DOHH2 (cell line): ENCODE measurements around the gene SART3.

ENCODE experiments used
- H3F3A ChIP-seq: fragments of 200-600 bp; sonication (generic), shearing (Covaris generic); 2 replicates; pipeline ENCODE4 v1.6.0; 2016; ENCODE audit warnings: antibody characterized with exemption, mild to moderate bottlenecking; ENCODE audit not compliant: control insufficient read depth, insufficient read depth
- H3K27ac ChIP-seq: fragments of 200-600 bp; sonication (generic); 2 replicates; pipeline ENCODE4 v1.5.1; 2014; ENCODE audit warnings: low read depth, mild to moderate bottlenecking, low read length, moderate library complexity
- H3K27me3 ChIP-seq: fragments of 200-600 bp; sonication (generic); 2 replicates; pipeline ENCODE4 v1.6.1; 2014; ENCODE audit warnings: mild to moderate bottlenecking, low read length, mixed read lengths; ENCODE audit not compliant: control insufficient read depth
- H3K36me3 ChIP-seq: fragments of 200-600 bp; sonication (generic); 2 replicates; pipeline ENCODE4 v1.6.1; 2014; ENCODE audit warnings: mild to moderate bottlenecking, low read length, moderate library complexity, mixed read lengths; ENCODE audit not compliant: control insufficient read depth
- H3K4me1 ChIP-seq: fragments of 200-600 bp; sonication (generic); 2 replicates; pipeline ENCODE4 v1.6.1; 2014; ENCODE audit warnings: mild to moderate bottlenecking, low read length, mixed read lengths; ENCODE audit not compliant: control insufficient read depth
- H3K4me2 ChIP-seq: fragments of 200-600 bp; sonication (generic); 2 replicates; pipeline ENCODE4 v1.6.0; 2014; ENCODE audit warnings: mild to moderate bottlenecking, low read length, moderate library complexity
- H3K4me3 ChIP-seq: fragments of 200-600 bp; sonication (generic); 2 replicates; pipeline ENCODE4 v1.5.1; 2014; ENCODE audit warnings: mild to moderate bottlenecking, low read length, mixed read lengths
- H3K79me2 ChIP-seq: fragments of 200-600 bp; sonication (generic); 2 replicates; pipeline ENCODE4 v1.6.1; 2014; ENCODE audit warnings: mild to moderate bottlenecking, low read length, mixed read lengths; ENCODE audit not compliant: control insufficient read depth
- H3K9me2 ChIP-seq: fragments of 200-600 bp; sonication (generic); replicated peaks from 2 replicates; pipeline ENCODE4 v1.6.1; 2014; ENCODE audit warnings: mild to moderate bottlenecking, low read length, mixed read lengths; ENCODE audit not compliant: control insufficient read depth
- H3K9me3 ChIP-seq: fragments of 200-600 bp; sonication (generic); 2 replicates; pipeline ENCODE4 v1.6.1; 2014; ENCODE audit warnings: antibody characterized with exemption, low read length, mixed read lengths; ENCODE audit not compliant: control insufficient read depth, insufficient read depth
- H4K20me1 ChIP-seq: fragments of 200-600 bp; sonication (generic); 2 replicates; pipeline ENCODE4 v1.6.0; 2014; ENCODE audit warnings: low read depth, mild to moderate bottlenecking, antibody characterized with exemption, low read length, moderate library complexity; ENCODE audit not compliant: control insufficient read depth, insufficient read depth
- CTCF ChIP-seq: fragments of 200-600 bp; sonication (generic); IDR thresholded peaks from one replicate; pipeline ENCODE4 v1.5.1; 2014; ENCODE audit warnings: antibody characterized with exemption, mild to moderate bottlenecking, low read depth, low read length; ENCODE audit not compliant: poor library complexity, severe bottlenecking
- EZH2phosphoT487 ChIP-seq: fragments of 200-600 bp; sonication (generic); IDR thresholded peaks from 2 replicates; pipeline ENCODE4 v1.6.1; 2017; ENCODE audit warnings: borderline replicate concordance, mild to moderate bottlenecking, antibody characterized with exemption, low read length, moderate library complexity, mixed read lengths

SART3 gene

GRCh38 chr12:108518716-108519496, 42.1 kb downstream of the SART3 start:
- peaks cover 4% of the 10 kb centered on the region; the same call in 1 of the 2 replicates for H4K20me1 ChIP-seq
- no peak overlapping the region for H3K4me3 ChIP-seq
- no peaks in the 10 kb centered on the region for H3K9me3 ChIP-seq
- H3K79me2 ChIP-seq = peaks cover 34% of the 10 kb centered on the region
- H3F3A ChIP-seq = peaks cover 16% of the 10 kb centered on the region
- TF ChIP-seq CTCF = no peak
- no peak for TF ChIP-seq EZH2phosphoT487
- H3K36me3 ChIP-seq = peaks cover 76% of the 10 kb centered on the region
- H3K4me1 ChIP-seq = peaks cover 18% of the 10 kb centered on the region
- no peaks in the 10 kb centered on the region for H3K9me2 ChIP-seq
- H3K4me2 ChIP-seq = no peak overlapping the region
- no peaks in the 10 kb centered on the region for H3K27me3 ChIP-seq
- H3K27ac ChIP-seq = no peak overlapping the region

DNA sequence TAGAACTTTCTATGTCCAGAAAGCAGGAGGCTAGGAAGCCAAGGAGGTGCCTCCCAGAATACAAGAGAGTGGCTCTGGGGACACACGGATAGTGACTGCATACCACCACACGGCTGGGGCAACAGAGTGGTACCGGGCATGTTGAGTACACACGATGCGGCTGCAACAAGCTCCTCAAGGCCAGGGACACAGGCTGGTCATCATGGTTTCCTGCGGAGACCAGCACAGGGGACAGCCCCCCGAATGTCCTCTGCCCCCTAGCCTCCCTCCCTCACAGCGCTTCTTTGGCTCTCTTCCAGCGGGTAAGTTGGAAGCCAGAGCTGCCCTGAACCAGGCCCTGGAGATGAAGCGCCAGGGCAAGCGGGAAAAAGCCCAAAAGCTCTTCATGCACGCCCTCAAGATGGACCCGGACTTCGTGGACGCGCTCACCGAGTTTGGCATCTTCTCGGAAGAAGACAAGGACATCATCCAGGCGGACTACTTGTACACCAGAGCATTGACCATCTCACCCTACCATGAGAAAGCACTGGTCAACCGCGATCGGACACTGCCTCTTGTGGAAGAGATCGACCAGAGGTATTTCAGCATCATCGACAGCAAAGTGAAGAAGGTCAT, 42.8 kb downstream of the SART3 start:
- Histone ChIP-seq H3K79me2 (peaks cover 34% of the 10 kb centered on the region), H3K27ac (no peak overlapping the region), H3K4me2 (no peak overlapping the region), H3K36me3 (peaks cover 69% of the 10 kb centered on the region), H3K9me2 (no peaks in the 10 kb centered on the region), H3K4me3 (no peak overlapping the region), H4K20me1 (peaks cover 4% of the 10 kb centered on the region; the same call in 1 of the 2 replicates), H3F3A (peaks cover 23% of the 10 kb centered on the region), H3K9me3 (no peaks in the 10 kb centered on the region), H3K27me3 (no peaks in the 10 kb centered on the region), H3K4me1 (peaks cover 22% of the 10 kb centered on the region)
- TF ChIP-seq CTCF (no peak), EZH2phosphoT487 (no peak)

DNA sequence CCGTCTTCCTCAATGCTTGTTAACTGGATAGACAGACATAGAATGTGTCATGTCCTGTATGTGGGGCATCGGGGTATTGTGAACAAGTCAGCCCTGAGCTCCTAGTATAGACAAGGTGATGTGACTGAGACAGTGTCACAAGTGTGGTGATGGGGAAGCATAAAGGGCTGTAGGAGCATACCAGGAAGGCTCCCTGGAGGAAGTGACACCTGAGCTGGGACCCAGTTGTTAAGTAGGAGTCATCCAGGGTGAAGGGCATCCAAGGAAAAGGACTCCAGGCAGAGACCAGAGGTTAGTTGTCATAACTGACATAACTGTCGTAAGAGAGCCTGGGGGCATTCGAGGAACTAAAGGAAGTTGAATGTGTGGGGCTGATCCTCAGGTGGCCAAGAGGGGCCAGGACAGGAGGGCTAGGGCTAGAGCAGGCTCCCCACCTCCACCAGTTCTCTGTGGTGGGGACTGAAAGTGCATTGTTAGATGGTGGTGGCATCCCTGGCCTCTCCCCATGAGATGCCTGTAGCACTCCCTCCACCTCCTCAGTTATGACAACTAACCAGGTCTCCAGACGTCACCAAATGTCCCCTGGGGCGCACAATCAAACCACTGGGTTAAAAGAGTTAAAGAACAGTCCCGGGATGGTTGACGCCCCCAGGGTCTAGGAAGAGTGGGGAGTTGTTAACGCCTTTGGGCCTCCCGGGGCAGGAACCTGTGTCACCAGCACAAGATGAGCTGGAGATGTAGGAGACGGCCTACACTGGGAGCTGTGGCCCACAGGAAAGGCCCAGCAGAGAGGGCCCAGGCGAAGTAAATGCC, 43.5 kb downstream of the SART3 start:
- H3K9me2 ChIP-seq = no peaks in the 10 kb centered on the region

More for the DNA sequence above, 43.5 kb downstream of the SART3 start:
- TF ChIP-seq CTCF = no peak
- no peak for TF ChIP-seq EZH2phosphoT487
- Histone ChIP-seq H3K4me2 (no peak overlapping the region), H3K27ac (no peak overlapping the region), H3K27me3 (no peaks in the 10 kb centered on the region), H3K9me3 (no peaks in the 10 kb centered on the region), H3K79me2 (peaks cover 34% of the 10 kb centered on the region), H3F3A (peaks cover 23% of the 10 kb centered on the region), H3K36me3 (peaks cover 62% of the 10 kb centered on the region), H3K4me1 (peaks cover 26% of the 10 kb centered on the region), H4K20me1 (peaks cover 4% of the 10 kb centered on the region; the same call in 1 of the 2 replicates), H3K4me3 (no peak overlapping the region)
